Activated B cell treated with CpG ODN at 0.5 μM for 24 hours (primary cell): ENCODE data around the gene CFAP47. TPM values are rescaled to one million over a fixed set of nuclear protein-coding genes. Genes with fewer than 3 reads are reported as not detected.

ENCODE experiments used
- ATAC-seq: fragments of 200-7000 bp; cut with Tn5 transposase; one replicate; pipeline ENCODE4 v1.10.0; 2021; ENCODE audit warnings: low read depth, mild to moderate bottlenecking, moderate library complexity
- CTCF ChIA-PET: fragments of 350-600 bp; sonication (Branson Sonifier 250); formaldehyde crosslinking; loops from one replicate; lab custom pipeline; 2021; ENCODE audit warnings: antibody characterized with exemption; lab: Charles Lee
- POLR2A ChIA-PET: fragments of 350-600 bp; sonication (Branson Sonifier 250); formaldehyde crosslinking; loops from one replicate; lab custom pipeline; 2021; ENCODE audit warnings: antibody characterized with exemption; lab: Charles Lee
- DNase-seq: peaks from one replicate; pipeline ENCODE4 v3.0.0; 2022
- H3K27ac Mint-ChIP-seq: one replicate; pipeline ENCODE4 v1.8.0; 2020; ENCODE audit warnings: mixed read lengths
- H3K27me3 Mint-ChIP-seq: one replicate; pipeline ENCODE4 v1.8.0; 2021; ENCODE audit warnings: mixed read lengths
- H3K36me3 Mint-ChIP-seq: one replicate; pipeline ENCODE4 v1.8.0; 2021; ENCODE audit warnings: low read depth, mixed read lengths
- H3K4me1 Mint-ChIP-seq: one replicate; pipeline ENCODE4 v1.8.0; 2021; ENCODE audit warnings: mixed read lengths
- H3K4me3 Mint-ChIP-seq: one replicate; pipeline ENCODE4 v1.8.0; 2020; ENCODE audit warnings: mild to moderate bottlenecking, mixed read lengths
- H3K9me3 Mint-ChIP-seq: one replicate; pipeline ENCODE4 v1.8.0; 2020; ENCODE audit warnings: mixed read lengths
- CTCF ChIP-seq: fragments of 200-600 bp; IDR thresholded peaks from one replicate; pipeline ENCODE4 v1.8.0; 2022; ENCODE audit warnings: antibody characterized with exemption, mild to moderate bottlenecking
- intact Hi-C: fragments of 100-400 bp; cut with micrococcal nuclease; formaldehyde crosslinking; loops from one replicate; pipeline ENCODE4 v1.15.1; 2024
- total RNA-seq: library from RNA; stranded (reverse); gene quantifications from 2 replicates; pipeline ENCODE4 v1.2.3, GENCODE V29; 2022

Gene CFAP47
- total RNA-seq, 1 donor from 2014 or later, result not detected

GRCh38 chrX:36431819-36432218 lies 512.3 kb downstream of the CFAP47 start:
- CTCF ChIA-PET, result no interaction called here
- POLR2A ChIA-PET, result no interaction called here
- no peak overlapping the region for H3K27ac Mint-ChIP-seq
- H3K27me3 Mint-ChIP-seq, result no peaks in the 10 kb centered on the region
- no peak overlapping the region for H3K4me3 Mint-ChIP-seq
- no peak for TF ChIP-seq CTCF
- DNase-seq (no peak), ATAC-seq (no peak)
- H3K9me3 Mint-ChIP-seq, result peaks cover 2% of the 10 kb centered on the region
- H3K36me3 Mint-ChIP-seq, result no peaks in the 10 kb centered on the region
- intact Hi-C loops, result no loop called here
- no peaks in the 10 kb centered on the region for H3K4me1 Mint-ChIP-seq

- Mint-ChIP-seq H3K27ac (no peak overlapping the region), H3K36me3 (no peaks in the 10 kb centered on the region), H3K9me3 (peaks cover 2% of the 10 kb centered on the region), H3K4me3 (no peak overlapping the region), H3K4me1 (no peaks in the 10 kb centered on the region), H3K27me3 (no peaks in the 10 kb centered on the region)
- no peak for TF ChIP-seq CTCF
- DNase-seq (no peak), ATAC-seq (no peak)
- CTCF ChIA-PET, result no interaction called here
- POLR2A ChIA-PET, result no interaction called here
- intact Hi-C loops, result no loop called here
Observed at GRCh38 chrX:36434522-36434921, 515.0 kb downstream of the CFAP47 start.

Other genes with a start within 250 kb of the CFAP47 start
- gene MAGEB16, start 121.4 kb upstream of the CFAP47 start, total RNA-seq, result not detected in 2 replicates